ENCODE measurements around the gene CHD2. TPM values are rescaled to one million over a fixed set of nuclear protein-coding genes. Genes with fewer than 3 reads are reported as not detected.

The CHD2 gene
- total RNA-seq, 1 donor from 2014 or later = 105 TPM

GRCh38 chr15:92889390-92890107, 10.6 kb upstream of the CHD2 start:
- Histone ChIP-seq H4K20me1 (ENCODE audit: insufficient read depth, low read length) (peaks cover 51% of the 10 kb centered on the region), H3K4me2 (ENCODE audit: low read length) (no peak overlapping the region), H3K36me3 (ENCODE audit: insufficient read depth, low read length) (peaks cover 61% of the 10 kb centered on the region)

GRCh38 chr15:92891533-92892200, 8.5 kb upstream of the CHD2 start:
- no peak overlapping the region for H3K9ac ChIP-seq (ENCODE audit: low read length)
- H2AFZ ChIP-seq (ENCODE audit: low read depth, low read length) = no peak overlapping the region
- no peak overlapping the region for H3K4me3 ChIP-seq (ENCODE audit: insufficient read depth, low read depth, low read length)
- H3K27ac ChIP-seq (ENCODE audit: low read depth, low read length) = no peak overlapping the region
- peaks cover 39% of the 10 kb centered on the region for H4K20me1 ChIP-seq (ENCODE audit: insufficient read depth, low read length)
- FAIRE-seq (no peak), DNase-seq (ENCODE audit: low read depth) (no peak)
- H3K79me2 ChIP-seq (ENCODE audit: insufficient read depth, low read length) = peaks cover 99% of the 10 kb centered on the region
- Mint-ChIP-seq H3K27me3 (ENCODE audit: low read depth, unreplicated experiment) (no peaks in the 10 kb centered on the region), H3K36me3 (ENCODE audit: low read depth, unreplicated experiment) (peaks cover 25% of the 10 kb centered on the region), H3K4me1 (ENCODE audit: low read depth, unreplicated experiment) (peaks cover 35% of the 10 kb centered on the region), H3K4me3 (ENCODE audit: unreplicated experiment) (no peak overlapping the region), H3K9me3 (ENCODE audit: unreplicated experiment) (no peaks in the 10 kb centered on the region), H3K27ac (ENCODE audit: unreplicated experiment) (no peak overlapping the region)
- peaks cover 66% of the 10 kb centered on the region for H3K36me3 ChIP-seq (ENCODE audit: insufficient read depth, low read length)
- H3K9me3 ChIP-seq (ENCODE audit: insufficient read depth, low read depth, low read length) = no peaks in the 10 kb centered on the region
- H3K27me3 ChIP-seq (ENCODE audit: insufficient read depth, low read length) = no peaks in the 10 kb centered on the region
- TF ChIP-seq CTCF (IDR thresholded peaks at IDR 0.05; ENCODE audit: insufficient read depth, low read depth, low read length) (no peak), EZH2 (IDR thresholded peaks at IDR 0.05; ENCODE audit: insufficient read depth, low read length) (no peak)
- peaks cover 10% of the 10 kb centered on the region for H3K4me1 ChIP-seq (ENCODE audit: insufficient read depth, low read length)
- H3K4me2 ChIP-seq (ENCODE audit: low read length) = no peak overlapping the region

More at GRCh38 chr15:92889390-92890107, 10.6 kb upstream of the CHD2 start:
- FAIRE-seq (no peak), DNase-seq (ENCODE audit: low read depth) (no peak)
- Mint-ChIP-seq H3K36me3 (ENCODE audit: low read depth, unreplicated experiment) (peaks cover 31% of the 10 kb centered on the region), H3K27ac (ENCODE audit: unreplicated experiment) (peak overlapping the region; percentile 77), H3K9me3 (ENCODE audit: unreplicated experiment) (no peaks in the 10 kb centered on the region), H3K27me3 (ENCODE audit: low read depth, unreplicated experiment) (no peaks in the 10 kb centered on the region), H3K4me3 (ENCODE audit: unreplicated experiment) (peak overlapping the region; percentile 51), H3K4me1 (ENCODE audit: low read depth, unreplicated experiment) (peaks cover 31% of the 10 kb centered on the region)
- Histone ChIP-seq H3K4me1 (ENCODE audit: insufficient read depth, low read length) (peaks cover 10% of the 10 kb centered on the region), H3K4me3 (ENCODE audit: insufficient read depth, low read depth, low read length) (no peak overlapping the region), H2AFZ (ENCODE audit: low read depth, low read length) (no peak overlapping the region), H3K27ac (ENCODE audit: low read depth, low read length) (no peak overlapping the region), H3K79me2 (ENCODE audit: insufficient read depth, low read length) (peaks cover 99% of the 10 kb centered on the region), H3K9me3 (ENCODE audit: insufficient read depth, low read depth, low read length) (no peaks in the 10 kb centered on the region), H3K9ac (ENCODE audit: low read length) (no peak overlapping the region), H3K27me3 (ENCODE audit: insufficient read depth, low read length) (no peaks in the 10 kb centered on the region)
- TF ChIP-seq EZH2 (IDR thresholded peaks at IDR 0.05; ENCODE audit: insufficient read depth, low read length) (no peak), CTCF (IDR thresholded peaks at IDR 0.05; ENCODE audit: insufficient read depth, low read depth, low read length) (no peak)

DNA sequence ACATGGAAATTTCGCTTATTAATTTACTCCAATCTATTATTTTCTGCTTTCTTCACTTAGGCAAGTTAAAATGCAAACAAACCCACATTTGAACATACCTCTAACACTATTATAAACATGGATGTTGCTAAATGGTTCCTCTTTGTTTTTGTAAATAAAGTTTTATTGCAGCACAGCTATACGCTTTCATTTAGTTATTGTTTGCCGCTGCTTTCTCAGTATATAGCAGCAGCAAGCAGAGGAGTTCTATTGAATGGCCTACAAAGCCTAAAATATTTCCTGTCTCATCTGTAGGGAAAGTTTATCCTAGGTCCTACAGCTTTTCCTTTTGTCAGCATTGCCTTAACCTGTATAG, 7.9 kb upstream of the CHD2 start:
- Histone ChIP-seq H3K79me2 (ENCODE audit: insufficient read depth, low read length) (peaks cover 99% of the 10 kb centered on the region), H2AFZ (ENCODE audit: low read depth, low read length) (no peak overlapping the region), H3K4me1 (ENCODE audit: insufficient read depth, low read length) (peaks cover 6% of the 10 kb centered on the region), H4K20me1 (ENCODE audit: insufficient read depth, low read length) (peaks cover 34% of the 10 kb centered on the region), H3K36me3 (ENCODE audit: insufficient read depth, low read length) (peaks cover 65% of the 10 kb centered on the region), H3K9ac (ENCODE audit: low read length) (no peak overlapping the region), H3K4me2 (ENCODE audit: low read length) (no peak overlapping the region), H3K9me3 (ENCODE audit: insufficient read depth, low read depth, low read length) (no peaks in the 10 kb centered on the region), H3K27me3 (ENCODE audit: insufficient read depth, low read length) (no peaks in the 10 kb centered on the region), H3K4me3 (ENCODE audit: insufficient read depth, low read depth, low read length) (no peak overlapping the region), H3K27ac (ENCODE audit: low read depth, low read length) (no peak overlapping the region)
- DNase-seq (ENCODE audit: low read depth) = no peak
- Mint-ChIP-seq H3K4me1 (ENCODE audit: low read depth, unreplicated experiment) (peaks cover 32% of the 10 kb centered on the region), H3K27me3 (ENCODE audit: low read depth, unreplicated experiment) (no peaks in the 10 kb centered on the region), H3K4me3 (ENCODE audit: unreplicated experiment) (no peak overlapping the region), H3K27ac (ENCODE audit: unreplicated experiment) (no peak overlapping the region), H3K9me3 (ENCODE audit: unreplicated experiment) (no peaks in the 10 kb centered on the region), H3K36me3 (ENCODE audit: low read depth, unreplicated experiment) (peaks cover 20% of the 10 kb centered on the region)
- TF ChIP-seq EZH2 (IDR thresholded peaks at IDR 0.05; ENCODE audit: insufficient read depth, low read length) (no peak), CTCF (IDR thresholded peaks at IDR 0.05; ENCODE audit: insufficient read depth, low read depth, low read length) (no peak)
- FAIRE-seq = no peak

Measured in astrocyte (in vitro differentiated cells and primary cell).